Suppressor macrophage treated with lipopolysaccharide for 4 hours (primary cell): Measurements from ENCODE around the gene APOF.
A peak's percentile ranks its signal among the peaks of the same experiment; 100 is the strongest.
"Not testable (repeated sequence)": the region's sequence is repeated elsewhere in the genome, so short reads cannot be mapped to it uniquely, and the experiment has no call there.

Experiments used
- DNase-seq: peaks from one replicate; pipeline ENCODE4 v3.0.0-alpha.2; 2020

APOF gene

DNA sequence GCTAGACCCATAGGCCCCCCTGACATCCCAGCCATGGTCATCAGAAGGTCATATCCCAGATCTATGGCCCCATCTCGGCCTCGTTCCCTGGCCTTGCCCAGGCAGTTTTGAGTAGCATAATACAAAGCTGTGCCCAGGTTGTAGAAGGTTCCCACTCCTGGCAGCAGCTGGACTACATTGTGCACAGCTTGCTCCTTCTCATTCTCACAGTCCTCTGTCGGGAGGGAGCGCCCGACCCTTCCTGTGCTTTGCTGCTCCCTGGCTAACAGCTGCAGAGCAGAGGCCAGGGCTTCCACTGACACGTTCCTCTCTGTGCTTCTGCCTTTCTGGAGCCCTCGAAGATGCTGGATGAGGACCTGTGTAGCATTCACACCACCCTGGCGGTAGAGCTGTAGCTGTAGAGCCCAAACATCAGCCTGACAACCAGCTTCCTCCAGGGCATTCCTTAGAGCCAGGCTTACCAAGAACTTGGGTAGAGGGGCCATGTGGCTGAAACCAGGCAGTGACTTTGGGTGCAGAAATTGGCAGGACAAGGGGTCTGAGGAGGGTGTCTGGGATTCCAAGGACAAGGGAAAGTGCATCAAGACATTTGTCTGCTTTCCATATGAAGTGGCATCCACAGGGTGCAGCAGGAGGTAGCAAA lies 1.0 kb downstream of the APOF start:
- DNase-seq, result no peak

DNA sequence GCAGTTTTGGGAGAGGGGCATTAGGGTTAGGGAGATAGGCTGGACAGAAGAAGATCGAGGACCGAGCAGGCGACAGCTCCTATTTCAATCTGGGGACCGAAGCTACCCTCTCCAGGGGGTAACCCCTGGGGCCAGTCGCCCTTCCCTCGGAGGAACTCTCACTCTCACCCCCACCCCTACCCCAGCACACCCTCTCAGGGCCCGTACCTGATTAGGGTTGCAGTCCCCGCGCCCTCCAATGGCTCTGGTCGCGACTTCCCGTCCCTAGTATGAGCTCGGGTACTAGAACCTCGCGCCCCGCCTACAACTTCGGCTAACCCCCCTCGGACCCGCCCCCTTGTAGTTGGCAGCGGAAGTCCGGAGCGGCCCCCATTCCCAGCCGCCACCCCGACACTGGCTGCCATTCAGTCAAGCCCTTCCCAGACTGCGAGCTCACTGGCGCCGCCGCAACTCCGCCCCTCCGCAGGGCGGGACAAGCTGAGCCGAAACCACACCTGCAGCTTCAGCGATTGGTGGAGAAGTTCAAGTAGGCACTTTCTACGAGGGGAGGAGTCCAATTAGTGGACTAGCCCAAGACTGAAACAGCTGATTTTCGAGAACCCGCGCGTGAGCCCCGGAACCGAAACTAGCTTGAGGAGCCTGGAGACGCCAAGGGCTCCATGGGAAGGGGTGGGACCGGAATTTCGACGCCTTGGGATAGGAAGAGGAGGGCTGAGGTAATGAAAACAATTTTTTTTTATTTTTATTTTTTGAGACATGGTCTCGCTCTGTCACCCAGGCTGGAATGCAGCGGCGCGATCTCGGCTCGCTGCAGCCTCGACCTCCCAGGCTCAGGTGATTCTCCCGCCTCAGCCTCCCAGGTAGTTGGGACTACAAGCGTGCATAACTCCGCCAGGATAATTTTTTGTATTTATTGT lies 2.5 kb downstream of the APOF start, which contains the start of gene STAT2:
STAT2 (minus strand) TSS at position 257 of the 917 bp plus-strand sequence. CDS start 3,536 bp downstream, outside the sequence.
- peak; percentile 100 for DNase-seq

DNA sequence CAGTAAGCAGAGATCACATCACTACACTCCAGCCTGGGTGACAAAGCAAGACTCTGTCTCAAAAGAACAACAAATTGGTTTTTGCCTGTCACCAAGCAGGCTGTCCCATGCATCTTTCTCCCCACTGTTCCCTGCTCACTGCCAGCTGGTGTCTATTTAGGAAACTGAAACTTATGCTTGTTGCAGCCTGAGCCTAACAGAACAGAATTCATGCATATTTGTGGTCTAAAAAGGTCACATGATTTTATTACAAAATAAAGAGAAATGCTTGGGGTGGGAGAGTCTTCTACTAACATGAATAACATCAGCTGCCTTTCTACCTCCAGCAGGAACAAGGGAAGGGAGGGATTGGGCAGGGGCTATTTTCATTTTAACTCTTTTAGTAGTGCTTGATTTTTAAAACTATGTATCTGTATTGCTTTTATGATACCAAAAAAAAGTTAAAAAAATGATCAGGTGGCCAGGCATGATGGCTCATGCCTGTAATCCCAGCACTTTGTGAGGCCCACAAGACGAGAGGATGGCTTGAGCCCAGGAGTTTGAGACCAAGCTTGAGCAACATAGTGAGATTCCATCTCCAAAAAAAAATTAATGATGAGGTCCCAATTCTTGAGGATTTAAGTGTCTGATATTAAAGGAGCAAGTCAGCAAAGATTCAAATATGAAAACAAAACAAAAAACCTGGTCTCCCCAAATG lies 3.7 kb downstream of the APOF start:
- peak; percentile 84 for DNase-seq

DNA sequence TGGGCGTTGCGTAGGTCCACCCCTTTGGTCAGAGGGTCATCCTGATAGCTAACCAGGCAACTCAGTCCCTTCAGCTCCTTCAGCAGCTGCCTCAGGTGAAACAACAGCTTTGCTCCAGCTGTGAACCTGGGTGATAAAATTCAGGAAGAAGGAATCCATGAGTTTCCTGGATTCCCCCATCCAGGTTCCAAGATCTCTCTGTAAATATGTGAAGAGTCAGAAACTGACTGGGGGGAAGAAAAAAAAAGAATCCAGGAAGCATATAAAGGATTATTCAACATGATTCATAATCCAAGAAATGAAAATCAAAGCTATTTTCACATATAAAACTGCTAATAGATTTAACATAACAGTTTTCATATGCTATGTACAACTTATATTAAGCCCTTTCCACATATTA lies 11.3 kb downstream of the APOF start:
- DNase-seq, result no peak

DNA sequence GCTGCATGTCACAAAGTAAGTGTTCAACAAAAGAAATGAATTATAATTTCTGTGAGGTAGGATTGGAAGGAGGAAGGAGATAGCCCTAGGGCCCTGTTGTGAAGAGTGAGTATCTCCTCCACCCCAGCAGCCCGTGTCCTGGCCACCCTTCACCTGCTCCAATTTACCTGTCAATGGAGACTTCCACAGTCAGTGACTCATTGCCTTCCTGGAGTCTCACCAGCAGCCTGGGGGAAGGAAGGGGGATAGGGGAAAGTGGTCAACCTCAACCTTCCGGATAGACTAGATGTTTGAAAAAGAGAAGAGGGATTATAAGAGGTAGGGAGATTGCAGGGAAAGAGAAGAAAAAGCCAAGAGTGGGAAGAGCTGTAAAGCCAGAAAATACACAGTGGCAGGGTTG lies 12.0 kb downstream of the APOF start:
- DNase-seq, result no peak

DNA sequence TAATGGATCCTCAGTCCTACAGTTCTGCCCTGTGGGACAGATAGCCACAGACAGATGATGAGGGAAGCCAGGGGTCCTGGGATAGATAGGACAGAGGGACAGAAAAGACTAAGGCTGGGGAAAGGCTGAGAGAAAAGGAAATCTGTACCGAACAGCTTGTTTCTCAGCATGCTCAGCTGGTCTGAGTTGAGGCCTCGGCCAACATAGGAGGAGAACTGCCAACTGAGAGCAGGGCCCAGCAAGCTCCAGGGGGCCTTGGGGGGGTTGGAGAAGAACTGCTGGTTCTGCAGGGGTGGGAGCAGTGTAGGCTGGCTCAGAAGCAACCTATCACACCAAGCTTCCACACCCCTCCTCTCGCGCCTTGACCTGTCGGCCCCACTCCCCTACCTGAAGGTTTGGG lies 13.9 kb downstream of the APOF start:
- DNase-seq, result no peak

DNA sequence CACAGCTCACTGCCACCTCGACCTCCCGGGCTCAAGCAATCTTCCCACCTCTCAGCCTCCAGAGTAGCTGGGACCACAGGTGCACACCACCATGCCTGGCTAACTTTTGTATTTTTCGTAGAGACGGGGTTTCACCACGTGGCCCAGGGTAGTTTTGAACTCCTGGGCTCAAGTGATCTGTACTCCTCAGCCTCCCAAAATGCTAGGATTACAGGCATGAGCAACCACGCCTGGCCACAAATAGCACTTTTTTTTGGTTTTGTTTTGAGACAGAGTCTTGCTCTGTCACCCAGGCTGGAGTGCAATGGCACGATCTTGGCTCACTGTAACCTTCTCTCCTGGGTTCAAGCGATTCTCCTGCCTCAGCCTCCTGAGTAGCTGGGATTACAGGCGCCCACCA lies 15.4 kb downstream of the APOF start:
- not testable (repeated sequence) for DNase-seq

DNA sequence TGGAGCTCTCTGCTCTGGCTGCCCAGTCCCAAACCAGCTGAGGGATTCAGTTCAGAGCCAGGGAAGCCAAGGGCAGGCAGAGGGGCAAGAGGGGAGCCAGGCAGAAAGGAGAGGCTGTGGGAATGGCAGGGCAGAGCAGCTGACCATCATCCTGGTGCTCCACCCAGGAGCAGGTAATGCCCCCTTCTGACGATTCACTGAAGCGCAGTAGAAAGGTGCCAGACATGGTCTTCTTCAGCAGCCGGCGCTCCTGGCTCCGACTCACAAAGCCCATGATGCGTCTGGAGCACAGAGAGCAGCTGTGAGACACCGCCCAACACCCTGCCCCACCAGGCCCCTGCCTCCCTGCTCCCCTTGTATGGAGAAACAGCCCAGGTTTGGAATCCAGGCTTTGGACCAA lies 16.0 kb downstream of the APOF start:
- DNase-seq, result no peak

DNA sequence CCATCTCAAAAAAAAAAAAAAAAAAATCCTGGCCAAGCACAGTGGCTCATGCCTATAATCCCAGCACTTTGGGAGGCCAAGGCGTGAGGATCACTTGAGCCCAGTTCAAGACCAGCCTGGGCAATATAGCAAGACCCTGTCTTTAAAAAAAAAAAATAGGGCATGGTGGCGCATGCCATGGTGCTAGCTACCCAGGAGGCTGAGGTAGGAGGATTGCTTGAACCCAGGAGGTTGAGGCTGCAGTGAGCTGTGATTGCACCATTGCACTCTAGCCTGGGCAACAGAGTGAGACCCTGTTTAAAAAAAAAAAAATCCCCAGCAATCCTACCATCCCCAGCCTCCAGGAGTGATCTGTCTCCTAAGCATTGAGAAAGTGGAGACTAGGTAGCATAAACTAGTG lies 20.4 kb downstream of the APOF start:
- DNase-seq, result not testable (repeated sequence)

DNA sequence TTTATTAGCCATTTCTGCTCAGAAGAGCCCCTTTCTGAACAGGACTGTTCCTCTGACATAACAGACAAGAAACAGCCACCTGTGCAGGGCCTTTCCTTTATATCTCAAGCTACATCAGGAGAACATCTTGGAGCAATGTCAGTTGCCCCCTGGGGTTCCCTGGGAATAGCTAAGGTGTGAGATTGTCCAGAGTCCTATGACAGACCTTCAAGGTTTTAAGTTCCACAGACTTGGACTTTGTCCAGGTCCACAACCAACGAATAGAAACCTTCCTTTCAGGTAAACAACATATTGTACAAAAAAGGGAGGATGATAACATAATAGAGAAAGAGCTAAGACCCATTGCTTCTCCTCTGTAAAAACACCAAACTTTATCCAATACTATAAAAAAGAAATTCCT lies 21.0 kb downstream of the APOF start:
- DNase-seq, result no peak

DNA sequence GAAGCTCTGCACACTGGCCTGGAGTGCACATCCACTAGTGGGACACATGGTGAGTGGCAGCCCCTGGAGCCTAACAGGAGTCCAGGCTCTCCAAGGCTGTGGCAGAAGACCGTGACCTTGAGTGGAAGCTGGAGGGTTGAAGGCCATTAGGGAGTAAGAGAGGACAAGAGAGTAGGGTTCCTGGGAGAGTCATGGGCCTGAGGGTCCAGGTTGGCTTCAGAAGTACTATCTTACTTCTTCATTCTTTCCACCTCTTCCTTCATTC lies 23.6 kb downstream of the APOF start:
- DNase-seq, result no peak

DNA sequence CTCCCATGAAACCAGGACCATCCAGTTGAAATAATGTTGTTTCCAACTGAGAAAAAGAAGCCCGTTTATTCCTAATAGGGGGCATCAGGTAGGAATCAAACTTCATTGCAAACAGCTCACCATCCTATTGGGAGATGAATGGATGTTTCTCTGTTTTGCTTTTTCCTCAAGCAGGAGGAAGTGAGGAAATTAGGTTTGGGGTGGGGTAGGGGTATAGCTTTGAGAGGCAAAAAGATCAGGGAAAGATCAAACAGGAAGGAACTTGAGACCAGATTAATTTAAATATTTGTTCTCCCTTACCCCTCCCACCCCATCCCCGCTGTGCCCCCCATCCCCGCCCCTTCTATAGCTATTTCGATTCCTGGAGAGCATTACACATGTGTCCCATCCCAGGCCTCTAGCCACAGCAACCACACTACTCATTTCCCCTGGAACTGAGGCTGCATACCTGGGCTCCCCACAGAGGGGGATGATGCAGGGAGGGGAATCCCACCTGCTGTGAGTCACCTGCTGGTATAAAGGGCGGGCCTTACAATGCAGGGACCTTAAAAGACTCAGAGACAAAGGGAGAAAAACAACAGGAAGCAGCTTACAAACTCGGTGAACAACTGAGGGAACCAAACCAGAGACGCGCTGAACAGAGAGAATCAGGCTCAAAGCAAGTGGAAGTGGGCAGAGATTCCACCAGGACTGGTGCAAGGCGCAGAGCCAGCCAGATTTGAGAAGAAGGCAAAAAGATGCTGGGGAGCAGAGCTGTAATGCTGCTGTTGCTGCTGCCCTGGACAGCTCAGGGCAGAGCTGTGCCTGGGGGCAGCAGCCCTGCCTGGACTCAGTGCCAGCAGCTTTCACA lies 24.1 kb downstream of the APOF start, which contains the start of gene IL23A:
IL23A (plus strand) TSS at position 577 of the 850 bp plus-strand sequence; CDS start at position 738, 161 bp downstream.
- DNase-seq, result peak; percentile 50

DNA sequence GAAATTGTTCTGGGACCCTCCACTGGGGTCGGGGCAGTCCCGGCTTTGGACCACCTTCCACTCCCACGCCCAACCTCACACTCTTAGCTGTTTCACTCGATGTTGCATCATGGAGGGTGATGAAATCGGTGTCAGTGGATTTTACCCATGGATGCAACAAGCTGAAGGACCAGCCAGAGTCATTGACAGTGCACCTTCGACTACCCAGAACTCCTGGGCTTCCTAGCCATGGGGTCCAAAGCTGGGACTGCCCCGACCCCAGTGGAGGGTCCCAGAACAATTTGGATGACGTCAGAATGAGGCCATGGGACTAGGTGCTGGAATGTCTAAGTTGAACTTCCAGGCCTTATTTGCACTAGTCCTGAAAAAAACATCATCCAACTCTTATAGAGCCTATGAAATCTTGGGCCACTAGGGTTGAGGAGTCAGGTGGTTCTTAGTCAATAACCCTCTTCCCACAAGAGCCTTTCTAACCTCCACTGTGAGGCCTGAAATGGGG lies 24.9 kb downstream of the APOF start:
- DNase-seq, result peak; percentile 83

DNA sequence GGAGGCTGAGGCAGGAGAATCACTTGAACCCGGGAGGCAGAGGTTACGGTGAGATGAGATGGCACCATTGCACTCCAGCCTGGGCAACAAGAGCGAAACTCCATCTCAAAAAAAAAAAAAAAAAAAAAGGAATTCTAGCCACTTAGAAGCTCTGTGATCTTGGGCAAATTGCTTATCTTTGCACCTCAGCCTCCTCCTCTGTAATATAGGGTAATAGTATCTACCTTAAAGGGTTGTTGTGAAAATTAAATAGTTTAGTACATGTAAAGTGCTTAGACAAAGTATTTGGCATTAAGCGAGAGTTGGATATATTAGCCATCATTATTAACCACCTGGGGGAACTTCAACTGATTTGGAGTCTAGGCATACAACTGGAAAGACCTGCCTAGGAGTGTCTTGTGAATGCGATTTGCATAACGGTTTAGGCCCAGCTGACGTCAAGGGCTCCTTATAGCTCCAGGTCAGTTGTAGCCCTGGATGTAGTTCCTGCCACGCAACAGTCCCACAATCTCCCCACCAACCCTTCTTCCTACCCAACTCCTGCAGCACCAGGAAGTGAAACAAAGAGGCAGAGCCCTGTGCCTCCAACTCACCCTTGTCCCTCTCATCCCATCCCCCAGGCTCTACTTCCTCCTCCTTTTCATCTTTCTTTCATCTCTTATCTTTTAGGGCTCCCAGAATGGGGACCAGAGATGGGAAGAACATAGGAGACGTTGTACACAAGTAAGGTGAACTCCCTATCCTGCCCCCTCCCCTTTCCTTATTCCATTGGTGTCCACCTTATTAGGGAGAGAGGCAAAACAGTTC lies 26.1 kb downstream of the APOF start:
- peak; percentile 94 for DNase-seq

DNA sequence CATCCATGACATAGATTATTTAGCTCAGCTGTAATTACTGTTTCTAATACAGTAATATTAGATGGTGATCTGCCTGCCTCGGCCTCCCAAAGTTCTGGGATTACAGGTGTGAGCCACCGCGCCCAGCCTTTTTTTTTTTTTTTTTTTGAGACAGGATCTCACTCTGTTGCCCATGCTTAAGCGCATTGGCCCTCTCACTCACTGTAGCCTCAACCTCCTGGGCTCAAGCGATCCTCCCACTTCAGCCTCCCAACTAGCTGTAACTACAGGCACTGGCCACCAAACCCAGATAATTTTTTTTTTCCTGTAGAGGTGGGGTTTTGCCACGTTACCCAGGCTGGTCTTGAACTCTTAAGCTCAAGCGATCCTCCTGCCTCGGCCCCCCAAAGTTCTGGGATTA lies 27.1 kb downstream of the APOF start:
- not testable (repeated sequence) for DNase-seq

DNA sequence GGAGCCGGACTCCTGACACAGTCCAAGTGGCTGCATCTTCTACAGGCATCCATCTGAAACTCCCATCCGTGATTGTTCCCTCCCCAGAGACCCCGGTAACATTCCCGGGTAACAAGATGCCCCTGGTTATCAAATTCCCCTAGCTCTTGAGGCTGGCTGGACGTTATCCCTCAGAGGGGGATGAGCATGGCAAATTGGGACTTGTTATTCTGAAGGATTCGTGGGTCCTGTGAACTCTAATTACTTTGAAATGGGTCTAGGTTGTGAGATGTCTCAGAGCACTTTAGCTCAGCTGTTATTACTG lies 28.2 kb downstream of the APOF start:
- no peak for DNase-seq

DNA sequence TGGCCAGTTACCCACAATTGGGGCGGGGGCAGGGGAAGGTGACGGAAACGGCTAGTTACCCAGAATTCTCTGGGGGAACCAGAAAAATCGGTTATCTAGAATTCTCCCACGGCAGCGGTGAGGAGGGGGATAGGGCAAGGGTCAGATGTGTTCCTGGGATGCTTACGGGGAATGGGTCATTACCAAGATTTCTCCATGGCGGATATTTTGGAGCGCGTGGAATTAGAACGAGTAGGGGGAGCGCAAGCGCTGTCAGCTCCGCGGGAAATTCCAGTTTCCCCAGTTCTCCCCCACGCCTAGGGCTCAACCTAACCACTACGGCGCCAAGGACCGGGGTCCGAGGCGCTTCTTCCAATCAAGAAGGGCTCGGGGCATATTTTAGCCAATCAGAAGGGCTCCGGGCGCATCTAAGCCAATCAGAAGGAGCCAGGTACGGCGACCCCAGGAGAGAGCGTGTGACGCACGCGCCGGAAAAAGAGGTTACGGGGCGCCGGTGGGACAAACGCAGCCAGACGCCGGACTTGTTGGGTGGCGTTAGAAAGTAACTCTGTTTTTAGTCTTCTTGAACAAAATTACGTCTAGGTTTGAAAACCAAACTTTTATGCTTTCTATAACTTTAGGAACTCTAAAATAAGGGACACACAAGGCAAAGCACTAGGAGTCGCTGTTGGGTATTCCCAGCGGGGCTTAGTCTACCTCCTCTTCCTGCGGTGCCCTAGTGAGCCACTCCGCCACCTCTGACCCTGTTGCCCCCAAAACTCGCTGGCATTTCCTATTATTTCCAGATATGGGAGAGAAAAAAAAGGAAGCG lies 28.8 kb downstream of the APOF start, which contains the start of gene PAN2:
PAN2 (minus strand) TSS at position 322 of the 811 bp plus-strand sequence. CDS start 906 bp downstream, outside the sequence.
- peak; percentile 98 for DNase-seq

DNA sequence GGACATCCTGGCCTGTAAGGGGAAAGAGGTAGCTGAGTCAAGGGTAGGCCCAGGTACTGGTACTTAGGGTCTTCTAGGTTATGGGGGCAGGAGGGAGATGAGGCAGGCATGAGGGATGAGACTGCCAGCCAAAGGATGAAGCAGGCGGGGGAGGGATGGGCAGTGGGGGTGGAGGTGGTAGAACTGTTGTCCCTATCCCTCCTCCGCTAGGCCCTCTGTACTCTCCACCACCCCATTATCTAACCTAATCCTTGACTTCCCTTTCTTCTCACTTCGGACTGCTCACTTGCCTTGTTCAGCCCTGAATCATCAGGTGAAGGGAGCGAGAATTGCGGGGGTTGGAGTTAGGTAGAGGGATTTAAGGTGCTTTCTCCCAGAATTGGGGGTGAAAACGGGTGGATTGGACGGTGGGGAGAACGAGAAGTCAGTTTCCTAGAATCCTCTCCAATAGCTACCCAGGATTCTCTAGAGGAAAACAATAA lies 29.4 kb downstream of the APOF start:
- no peak for DNase-seq

DNA sequence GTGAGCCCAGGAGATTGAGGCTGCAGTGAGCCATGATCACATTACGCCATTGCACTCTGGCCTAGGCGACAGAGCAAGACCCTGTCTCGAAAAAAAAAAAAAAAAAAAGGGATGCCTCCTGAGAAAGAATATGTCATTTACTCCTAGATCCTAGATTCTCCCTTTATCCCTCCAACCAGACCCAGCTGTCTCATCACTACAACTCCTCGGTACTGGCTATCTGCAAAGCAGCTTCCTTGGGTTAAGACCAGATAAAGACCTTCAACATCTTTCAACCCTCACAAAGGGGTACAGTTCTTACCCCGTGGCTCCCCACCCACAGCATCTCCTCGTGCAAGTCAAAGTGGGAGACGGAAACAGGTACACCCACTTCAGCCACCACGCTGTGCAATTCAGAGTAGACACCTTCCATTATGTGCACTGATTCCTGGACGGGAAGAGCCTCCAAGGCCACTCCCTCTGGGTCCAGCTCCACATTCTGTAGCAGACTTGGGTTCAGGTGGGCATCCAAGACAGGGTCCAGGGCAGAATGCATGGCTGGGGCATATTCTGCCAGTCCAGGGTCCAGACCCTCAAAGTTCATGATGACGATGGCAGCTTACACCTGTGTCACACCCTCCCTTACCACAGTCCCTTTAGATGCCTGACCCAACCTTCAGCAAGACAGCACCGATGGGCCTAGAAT lies 30.0 kb downstream of the APOF start:
- no peak for DNase-seq

DNA sequence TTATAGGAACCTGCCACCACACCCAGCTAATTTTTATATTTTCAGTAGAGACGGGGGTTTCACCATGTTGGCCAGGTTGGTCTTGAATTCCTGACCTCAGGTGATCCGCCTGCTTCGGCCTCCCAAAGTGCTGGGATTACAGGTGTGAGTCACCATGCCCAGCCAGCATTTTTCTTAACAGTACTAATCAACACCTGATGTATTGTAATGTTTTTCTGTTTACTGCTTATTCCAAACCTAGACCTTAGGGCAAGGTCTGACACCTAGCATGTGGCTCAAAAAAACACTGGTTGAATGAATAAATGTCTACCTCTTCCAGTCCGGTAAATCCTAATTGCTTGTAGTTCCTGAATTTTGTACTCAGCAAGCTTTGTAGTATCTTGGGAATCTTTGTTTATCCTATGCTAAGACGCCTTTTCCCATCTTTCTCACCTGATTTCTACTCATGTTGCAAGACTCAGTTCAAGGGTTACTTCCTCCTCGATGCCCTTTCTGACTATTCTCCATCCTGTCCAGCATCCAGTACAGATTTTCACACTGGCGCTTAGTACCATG lies 31.6 kb downstream of the APOF start:
- DNase-seq, result no peak
